Measurements from ENCODE around the gene TSPAN14. TPM values are rescaled to one million over a fixed set of nuclear protein-coding genes. Genes with fewer than 3 reads are reported as not detected.

The TSPAN14 gene
- total and polyA plus RNA-seq, 10 of the 15 experiments (the other 5 are each of a cell fraction or from before 2014, with no cell fraction given) = 2.5 to 31.7 (median 17.9) TPM

DNA sequence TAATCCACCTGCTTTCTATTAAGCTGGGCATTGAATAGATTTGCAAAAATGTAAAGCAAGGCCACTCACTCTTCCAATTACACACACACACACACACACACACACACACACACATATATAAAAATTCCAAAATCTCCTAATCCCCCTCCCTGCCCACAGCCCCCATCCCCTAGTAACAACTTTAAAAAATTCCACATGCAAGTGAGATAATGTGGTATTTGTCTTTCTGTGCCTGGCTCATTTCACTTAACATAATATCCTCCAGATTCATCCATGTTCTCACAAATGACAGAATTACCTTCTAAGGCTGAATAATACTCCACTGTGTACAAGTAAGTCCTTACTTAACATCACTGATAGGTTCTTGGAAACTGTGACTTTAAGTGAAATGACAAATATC is 107.8 kb downstream of the TSPAN14 start:
- no TSS peak for BruUV-seq (replicated peaks)
- H3K36me3 ChIP-seq (ENCODE audit: control insufficient read depth in 2 of 2, insufficient read depth in 2 of 2, low read length in 1 of 2) = no peaks in the 10 kb centered on the region
- RAD21 ChIA-PET (ENCODE audit: unreplicated experiment) = no interaction called here
- H3K4me1 ChIP-seq (ENCODE audit: control insufficient read depth, insufficient read depth, low read length) = no peaks in the 10 kb centered on the region
- no peak overlapping the region for H2AFZ ChIP-seq (ENCODE audit: control insufficient read depth, low read depth, low read length)
- intact Hi-C loops (cut with micrococcal nuclease; ENCODE audit: unreplicated experiment) = no loop called here
- no peak overlapping the region for H3K27ac ChIP-seq (ENCODE audit: control insufficient read depth, insufficient read depth)
- no peak for TF ChIP-seq NFXL1 (IDR thresholded peaks at IDR 0.05; ENCODE audit: borderline replicate concordance)
- TF ChIP-seq NR2C2 (IDR thresholded peaks at IDR 0.05; ENCODE audit: borderline replicate concordance, control insufficient read depth, insufficient read length, low read depth) = no peak
- no peak for TF ChIP-seq SREBF2 (IDR thresholded peaks at IDR 0.05; ENCODE audit: low read length)
- TF ChIP-seq BHLHE40 (IDR thresholded peaks at IDR 0.05; ENCODE audit: borderline replicate concordance in 1 of 2, low read depth in 2 of 2, low read length in 1 of 2) = no peak
- TF ChIP-seq TAF1 (IDR thresholded peaks at IDR 0.05; ENCODE audit: borderline replicate concordance, low read depth, low read length) = no peak
- TF ChIP-seq, protein P1, sequence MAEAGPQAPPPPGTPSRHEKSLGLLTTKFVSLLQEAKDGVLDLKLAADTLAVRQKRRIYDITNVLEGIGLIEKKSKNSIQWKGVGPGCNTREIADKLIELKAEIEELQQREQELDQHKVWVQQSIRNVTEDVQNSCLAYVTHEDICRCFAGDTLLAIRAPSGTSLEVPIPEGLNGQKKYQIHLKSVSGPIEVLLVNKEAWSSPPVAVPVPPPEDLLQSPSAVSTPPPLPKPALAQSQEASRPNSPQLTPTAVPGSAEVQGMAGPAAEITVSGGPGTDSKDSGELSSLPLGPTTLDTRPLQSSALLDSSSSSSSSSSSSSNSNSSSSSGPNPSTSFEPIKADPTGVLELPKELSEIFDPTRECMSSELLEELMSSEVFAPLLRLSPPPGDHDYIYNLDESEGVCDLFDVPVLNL (IDR thresholded peaks at IDR 0.05; ENCODE audit: low read depth, low read length) = no peak
- no peak for TF ChIP-seq KDM1A (IDR thresholded peaks at IDR 0.05; ENCODE audit: borderline replicate concordance)
- no peak for TF ChIP-seq ELK1 (IDR thresholded peaks at IDR 0.05; ENCODE audit: low read depth, low read length)
- no peak for TF ChIP-seq NFIC (IDR thresholded peaks at IDR 0.05; ENCODE audit: low read depth, low read length)
- TF ChIP-seq TARDBP (IDR thresholded peaks at IDR 0.05; ENCODE audit: borderline replicate concordance) = no peak
- no peak for TF ChIP-seq SMAD1 (IDR thresholded peaks at IDR 0.05; ENCODE audit: low read depth, partially characterized antibody)
- no peak for TF ChIP-seq SP1 (IDR thresholded peaks at IDR 0.05; ENCODE audit: low read depth, low read length)
- TF ChIP-seq CEBPB (IDR thresholded peaks at IDR 0.05; ENCODE audit: borderline replicate concordance in 1 of 2, low read depth in 2 of 2, low read length in 2 of 2) = no peak
- no peak for TF ChIP-seq SREBF1 (IDR thresholded peaks at IDR 0.05; ENCODE audit: low read length)
- no peak for TF ChIP-seq TBL1XR1 (IDR thresholded peaks at IDR 0.05; ENCODE audit: low read depth, low read length)
- no peak for TF ChIP-seq MYB (IDR thresholded peaks at IDR 0.05; ENCODE audit: borderline replicate concordance, low read depth, low read length)
- TF ChIP-seq POLR2AphosphoS5 (IDR thresholded peaks at IDR 0.05; ENCODE audit: low read length) = no peak
- CTCF ChIA-PET = interaction anchor here (1.8 kb wide), 1 partner anchor 9 kb away, joined by 3 read pairs; no protein-coding TSS in a partner anchor
- H3K4me3 ChIP-seq = no peak overlapping the region
- SMC1A ChIA-PET (ENCODE audit: uncharacterized antibody, unreplicated experiment) = interaction anchor here (1.9 kb wide), 1 partner anchor 22 kb away, joined by 4 read pairs; no protein-coding TSS in a partner anchor
- no peaks in the 10 kb centered on the region; a peak in 1 of 4 replicates for H3K27me3 ChIP-seq (replicated peaks in 1 of 2; ENCODE audit: control insufficient read depth in 2 of 2, insufficient read depth in 2 of 2, low read length in 1 of 2)
- DNase-seq (ENCODE audit: low read depth, low spot score) = no peak
- H3K4me2 ChIP-seq (ENCODE audit: control insufficient read depth, insufficient read depth) = no peak overlapping the region
- H3K79me2 ChIP-seq (ENCODE audit: control insufficient read depth, insufficient read depth, low read length) = no peaks in the 10 kb centered on the region
- no peak for FAIRE-seq
- POLR2A ChIA-PET = no interaction called here
- no peaks in the 10 kb centered on the region for H4K20me1 ChIP-seq (ENCODE audit: control insufficient read depth, insufficient read depth)
- no peaks in the 10 kb centered on the region for H3K9me3 ChIP-seq (replicated peaks; ENCODE audit: control insufficient read depth, insufficient read depth, low read length)
- in situ Hi-C loops (cut with MboI) = no loop called here
- ATAC-seq = no peak
- H3K9ac ChIP-seq (ENCODE audit: control insufficient read depth, insufficient read depth, low read length) = no peak overlapping the region
